GM06990 (cell line): ENCODE measurements around the gene SHC3.
A peak's percentile ranks its signal among the peaks of the same experiment; 100 is the strongest.

Experiments used
- DNase-seq: peaks from one replicate; pipeline ENCODE4 v3.0.0-alpha.2; 2011; ENCODE audit not compliant: insufficient read length; ENCODE audit errors: extremely low read depth
- H3K27me3 ChIP-seq: replicated peaks from 2 replicates; pipeline ENCODE4 v1.6.0; 2011; ENCODE audit warnings: low read length; ENCODE audit not compliant: control insufficient read depth, insufficient read depth
- H3K36me3 ChIP-seq: 2 replicates; pipeline ENCODE4 v1.5.1; 2011; ENCODE audit warnings: low read length; ENCODE audit not compliant: control insufficient read depth, insufficient read depth
- H3K4me3 ChIP-seq: replicated peaks from 2 replicates; pipeline ENCODE4 v1.5.1; 2011; ENCODE audit warnings: low read depth, mild to moderate bottlenecking, control low read depth, low read length
- CTCF ChIP-seq: IDR thresholded peaks from 2 replicates; pipeline ENCODE4 v1.5.1; 2011; ENCODE audit warnings: low read length, control low read depth, mild to moderate bottlenecking, inconsistent platforms; ENCODE audit not compliant: insufficient read depth, poor library complexity, severe bottlenecking

The SHC3 gene

GRCh38 chr9:89000973-89001916 lies 177.4 kb downstream of the SHC3 start:
- H3K4me3 ChIP-seq = no peak overlapping the region
- H3K36me3 ChIP-seq = no peaks in the 10 kb centered on the region
- peak; percentile 67 for TF ChIP-seq CTCF
- H3K27me3 ChIP-seq = no peaks in the 10 kb centered on the region; the same call in none of the 2 replicates
- peak; percentile 20 for DNase-seq

- H3K36me3 ChIP-seq = no peaks in the 10 kb centered on the region
- H3K27me3 ChIP-seq = no peaks in the 10 kb centered on the region; the same call in none of the 2 replicates
- no peak for TF ChIP-seq CTCF
These were observed 178.2 kb downstream of the SHC3 start for GRCh38 chr9:89000371-89000781.

GRCh38 chr9:88998911-88999310 lies 179.7 kb downstream of the SHC3 start:
- no peak for DNase-seq
- TF ChIP-seq CTCF = no peak
- no peaks in the 10 kb centered on the region; the same call in none of the 2 replicates for H3K27me3 ChIP-seq
- no peak overlapping the region for H3K4me3 ChIP-seq
- no peaks in the 10 kb centered on the region for H3K36me3 ChIP-seq

More at GRCh38 chr9:89000371-89000781, 178.2 kb downstream of the SHC3 start:
- DNase-seq = no peak
- no peak overlapping the region for H3K4me3 ChIP-seq

- Histone ChIP-seq H3K27me3 (no peaks in the 10 kb centered on the region; the same call in none of the 2 replicates), H3K36me3 (no peaks in the 10 kb centered on the region)
- DNase-seq = no peak
These were observed 180.1 kb downstream of the SHC3 start for GRCh38 chr9:88998503-88998902.

GRCh38 chr9:88997646-88998045 lies 181.0 kb downstream of the SHC3 start:
- TF ChIP-seq CTCF = no peak
- Histone ChIP-seq H3K36me3 (no peaks in the 10 kb centered on the region), H3K27me3 (no peaks in the 10 kb centered on the region; the same call in none of the 2 replicates), H3K4me3 (no peak overlapping the region)
- no peak for DNase-seq

More at GRCh38 chr9:88998503-88998902, 180.1 kb downstream of the SHC3 start:
- H3K4me3 ChIP-seq = no peak overlapping the region
- no peak for TF ChIP-seq CTCF
